ENCODE results near the gene CC2D2B. TPM values are rescaled to one million over a fixed set of nuclear protein-coding genes. Genes with fewer than 3 reads are reported as not detected.

Gene CC2D2B
- total and polyA plus RNA-seq, 2 of the 8 experiments (the other 6 are each of a cell fraction or from before 2014, with no cell fraction given), result 0.09 to 0.71 TPM

GRCh38 chr10:96034625-96035024, 126.8 kb downstream of the CC2D2B start:
- H3K4me1 ChIP-seq (replicated peaks in 1 of 4; ENCODE audit: control insufficient read depth in 3 of 4, insufficient read depth in 4 of 4, low read length in 3 of 4), result no peaks in the 10 kb centered on the region
- TF ChIP-seq BCL11A (IDR thresholded peaks at IDR 0.05; ENCODE audit: low read depth in 2 of 2, low read length in 2 of 2), result no peak
- TF ChIP-seq KDM5A (IDR thresholded peaks at IDR 0.05; ENCODE audit: low read length), result no peak
- TF ChIP-seq MAX (IDR thresholded peaks at IDR 0.05), result no peak
- TF ChIP-seq SP2 (IDR thresholded peaks at IDR 0.05; ENCODE audit: low read length), result no peak
- TF ChIP-seq POU5F1 (IDR thresholded peaks at IDR 0.05; ENCODE audit: low read depth, low read length), result no peak
- no peak for TF ChIP-seq EZH2 (IDR thresholded peaks at IDR 0.05; ENCODE audit: low read depth, low read length, severe bottlenecking)
- TF ChIP-seq NANOG (IDR thresholded peaks at IDR 0.05; ENCODE audit: insufficient read depth, low read depth, low read length, poor library complexity, severe bottlenecking), result no peak
- TF ChIP-seq NRF1 (IDR thresholded peaks at IDR 0.05; ENCODE audit: low read depth, low read length), result no peak
- TF ChIP-seq EGR1 (IDR thresholded peaks at IDR 0.05; ENCODE audit: borderline replicate concordance, low read depth, low read length), result no peak
- TF ChIP-seq CBX8 (IDR thresholded peaks at IDR 0.05; ENCODE audit: borderline replicate concordance, low read depth, low read length), result no peak
- no peak for TF ChIP-seq TCF12 (IDR thresholded peaks at IDR 0.05; ENCODE audit: low read depth, low read length)
- no peak overlapping the region for H4K5ac ChIP-seq (ENCODE audit: insufficient read length, low read depth, low read length)
- no peak overlapping the region for H4K8ac ChIP-seq (ENCODE audit: extremely low read depth, insufficient read depth, low read length)
- H3K4me2 ChIP-seq (ENCODE audit: insufficient read depth in 1 of 2, low read depth in 2 of 2, low read length in 2 of 2), result no peak overlapping the region
- H3K79me1 ChIP-seq (ENCODE audit: low read depth, low read length), result no peaks in the 10 kb centered on the region
- H3K14ac ChIP-seq (ENCODE audit: insufficient read length), result no peak overlapping the region
- CTCF ChIA-PET (ENCODE audit: partially characterized antibody), result no interaction called here
- H3K23me2 ChIP-seq (ENCODE audit: low read depth, low read length), result no peaks in the 10 kb centered on the region
- no peak overlapping the region for H2AFZ ChIP-seq (ENCODE audit: low read length)
- no peak overlapping the region for H3K23ac ChIP-seq (ENCODE audit: insufficient read length)
- H2BK5ac ChIP-seq (ENCODE audit: low read depth, low read length), result no peak overlapping the region
- H3K18ac ChIP-seq (ENCODE audit: extremely low read depth, low read length), result no peak overlapping the region
- FAIRE-seq (no peak), DNase-seq (ENCODE audit: low read depth in 1 of 2, low spot score in 2 of 2) (no peak)
- no peak overlapping the region for H3K4me3 ChIP-seq (ENCODE audit: extremely low read depth in 1 of 4, insufficient read depth in 2 of 4, low read depth in 3 of 4, low read length in 4 of 4)
- 95% methylated on average over 1 of the region's 1 CpG; no CpG with 5 or more reads in 1 of the 2 experiments for WGBS, 2 experiments (ENCODE audit: extremely low coverage in 1 of 2, insufficient coverage in 1 of 2, insufficient read length in 1 of 2, insufficient replicate concordance in 2 of 2, low coverage in 1 of 2, low lambda C conversion rate in 2 of 2, missing lambda C conversion rate in 1 of 2)
- no peak overlapping the region for H3K56ac ChIP-seq (replicated peaks; ENCODE audit: insufficient read length, low read depth, low read length)
- no peaks in the 10 kb centered on the region for H4K20me1 ChIP-seq (replicated peaks in 1 of 2; ENCODE audit: control insufficient read depth in 1 of 2, insufficient read depth in 2 of 2, low read length in 2 of 2)
- POLR2A ChIA-PET (ENCODE audit: partially characterized antibody), result no interaction called here
- no peak overlapping the region for H3K9ac ChIP-seq (replicated peaks in 1 of 4; ENCODE audit: extremely low read depth in 1 of 4, low read depth in 3 of 4, low read length in 3 of 4)
- no peaks in the 10 kb centered on the region for H3K27me3 ChIP-seq (replicated peaks in 1 of 4; ENCODE audit: control insufficient read depth in 3 of 4, extremely low read depth in 1 of 4, insufficient read depth in 3 of 4, low read length in 3 of 4)
- H3K4ac ChIP-seq (replicated peaks; ENCODE audit: insufficient read length, low read depth, low read length), result no peak overlapping the region
- no peaks in the 10 kb centered on the region for H3K79me2 ChIP-seq (ENCODE audit: control insufficient read depth in 1 of 2, insufficient read depth in 2 of 2, low read length in 2 of 2)
- H2AK5ac ChIP-seq (ENCODE audit: low read depth, low read length), result no peak overlapping the region
- no peak overlapping the region for H2BK120ac ChIP-seq (replicated peaks; ENCODE audit: low read depth, low read length)
- no peaks in the 10 kb centered on the region for H3K36me3 ChIP-seq (ENCODE audit: control insufficient read depth in 2 of 4, insufficient read depth in 4 of 4, low read length in 3 of 4)
- H4K91ac ChIP-seq (replicated peaks; ENCODE audit: insufficient read length, low read length), result no peak overlapping the region
- H3K9me3 ChIP-seq (ENCODE audit: insufficient read depth in 2 of 2, low read depth in 1 of 2, low read length in 1 of 2), result no peaks in the 10 kb centered on the region
- no peak overlapping the region for H2BK15ac ChIP-seq (ENCODE audit: low read length)
- no peak overlapping the region for H2BK12ac ChIP-seq (ENCODE audit: low read depth, low read length)
- no peak overlapping the region for H3K27ac ChIP-seq (ENCODE audit: low read depth, low read length)
- no peak overlapping the region for H2BK20ac ChIP-seq (ENCODE audit: low read length)

Data from H1 (cell line).